Measurements from ENCODE around the gene MPIG6B. TPM values are rescaled to one million over a fixed set of nuclear protein-coding genes. Genes with fewer than 3 reads are reported as not detected.

The MPIG6B gene
- total and polyA plus RNA-seq, 4 experiments from 2014 or later, result not detected

GRCh38 chr6:31701666-31702404, 21.3 kb upstream of the MPIG6B start:
- no peak for DNase-seq
- ChIA-PET CTCF (ENCODE audit: partially characterized antibody) (interaction anchor here (2.1 to 3.2 kb wide), 2 partner anchors 28 to 129 kb away, joined by 8 to 11 read pairs; partner anchors contain the start of gene DDAH2), POLR2A (ENCODE audit: partially characterized antibody) (interaction anchor here (0.9 to 2.7 kb wide), 14 partner anchors 8 to 200 kb away, joined by 3 to 22 read pairs (median 11); partner anchors contain the start of genes BAG6, CSNK2B, GPANK1 and HSPA1A)

GRCh38 chr6:31702405-31702818, 20.8 kb upstream of the MPIG6B start:
- peak overlapping the region; percentile 70 to 82 for H3K4me3 ChIP-seq (ENCODE audit: low read length in 2 of 2)
- DNase-seq, result peak in 1 of 5 donors; percentile 7
- Mint-ChIP-seq H3K9me3 (peaks cover 0 to 5% (median 0%) of the 10 kb centered on the region in 8 donors), H3K27ac (peak overlapping the region; percentile 93 to 99 (median 98)), H3K27me3 (no peaks in the 10 kb centered on the region), H3K36me3 (peaks cover 14 to 29% of the 10 kb centered on the region in 2 donors), H3K4me3 (peak overlapping the region; percentile 97 to 99 (median 98)), H3K4me1 (peaks cover 25 to 49% (median 39%) of the 10 kb centered on the region in 4 donors)
- H3K36me3 ChIP-seq (ENCODE audit: insufficient read depth, low read length), result peaks cover 22% of the 10 kb centered on the region
- POLR2A ChIA-PET (ENCODE audit: partially characterized antibody), result interaction anchor here (0.7 to 2.7 kb wide), 26 partner anchors 9 to 1269 kb away, joined by 3 to 22 read pairs (median 7); partner anchors contain the start of genes BAG6, CLIC1, CSNK2B and DDAH2
- H3K27ac ChIP-seq (ENCODE audit: low read depth, low read length), result peak overlapping the region; percentile 97
- intact Hi-C loops (cut with micrococcal nuclease), result loop anchor here (2.0 kb wide), 2 partner anchors 22 to 36 kb away; partner anchors contain the start of gene LY6G5C
- H3K9me3 ChIP-seq (ENCODE audit: control insufficient read depth in 1 of 2, low read length in 2 of 2), result no peaks in the 10 kb centered on the region
- no peaks in the 10 kb centered on the region for H3K27me3 ChIP-seq (ENCODE audit: insufficient read depth, low read length)
- CTCF ChIA-PET (ENCODE audit: partially characterized antibody), result interaction anchor here (1.0 to 3.2 kb wide), 3 partner anchors 27 to 128 kb away, joined by 4 to 11 read pairs (median 8); partner anchors contain the start of gene DDAH2
- H3K4me1 ChIP-seq (ENCODE audit: insufficient read depth, low read length), result peaks cover 33% of the 10 kb centered on the region

More at GRCh38 chr6:31701666-31702404, 21.3 kb upstream of the MPIG6B start:
- peak overlapping the region; percentile 70 to 82 for H3K4me3 ChIP-seq (ENCODE audit: low read length in 2 of 2)
- peak overlapping the region; percentile 93 to 99 (median 98) for H3K27ac Mint-ChIP-seq
- H3K4me1 ChIP-seq (ENCODE audit: insufficient read depth, low read length), result peaks cover 35% of the 10 kb centered on the region
- H3K27ac ChIP-seq (ENCODE audit: low read depth, low read length), result peak overlapping the region; percentile 97
- no peaks in the 10 kb centered on the region for H3K27me3 ChIP-seq (ENCODE audit: insufficient read depth, low read length)
- H3K9me3 Mint-ChIP-seq, result peaks cover 0 to 5% (median 0%) of the 10 kb centered on the region in 8 donors
- peaks cover 25 to 53% (median 41%) of the 10 kb centered on the region in 4 donors for H3K4me1 Mint-ChIP-seq
- peaks cover 20 to 35% of the 10 kb centered on the region in 2 donors for H3K36me3 Mint-ChIP-seq
- no peaks in the 10 kb centered on the region for H3K27me3 Mint-ChIP-seq
- intact Hi-C loops (cut with micrococcal nuclease), result loop anchor here (2.0 kb wide), 2 partner anchors 21 to 37 kb away; partner anchors contain the start of gene LY6G5C
- peak overlapping the region; percentile 97 to 99 (median 98) for H3K4me3 Mint-ChIP-seq
- peaks cover 27% of the 10 kb centered on the region for H3K36me3 ChIP-seq (ENCODE audit: insufficient read depth, low read length)
- H3K9me3 ChIP-seq (ENCODE audit: control insufficient read depth in 1 of 2, low read length in 2 of 2), result no peaks in the 10 kb centered on the region

- Histone ChIP-seq H3K27me3 (ENCODE audit: insufficient read depth, low read length) (no peaks in the 10 kb centered on the region), H3K4me3 (ENCODE audit: low read length in 2 of 2) (peak within 1 kb of the TSS; percentile 70 to 82), H3K9me3 (ENCODE audit: control insufficient read depth in 1 of 2, low read length in 2 of 2) (no peaks in the 10 kb centered on the region), H3K4me1 (ENCODE audit: insufficient read depth, low read length) (peaks cover 28% of the 10 kb centered on the region), H3K36me3 (ENCODE audit: insufficient read depth, low read length) (peaks cover 17% of the 10 kb centered on the region), H3K27ac (ENCODE audit: low read depth, low read length) (peak within 1 kb of the TSS; percentile 97)
- intact Hi-C loops (cut with micrococcal nuclease), result loop anchor here (1.0 to 2.0 kb wide), 9 partner anchors 22 to 194 kb away; partner anchors contain the start of genes BAG6, EHMT2, LY6G5C and NFKBIL1
- CTCF ChIA-PET (ENCODE audit: partially characterized antibody), result interaction anchor here (0.6 to 3.2 kb wide), 7 partner anchors 22 to 184 kb away, joined by 3 to 11 read pairs (median 4); partner anchors contain the start of genes DDAH2, HSPA1B, LY6G5C and NEU1
- H3K36me3 Mint-ChIP-seq, result peaks cover 8 to 23% of the 10 kb centered on the region in 2 donors
- H3K9me3 Mint-ChIP-seq, result peaks cover 0 to 5% (median 0%) of the 10 kb centered on the region in 8 donors
- peak; percentile 96 to 98 (median 97) for DNase-seq
- peak within 1 kb of the TSS; percentile 97 to 99 (median 98) for H3K4me3 Mint-ChIP-seq
- H3K27ac Mint-ChIP-seq, result peak within 1 kb of the TSS; percentile 93 to 99 (median 98)
- POLR2A ChIA-PET (ENCODE audit: partially characterized antibody), result interaction anchor here (0.6 to 2.7 kb wide), 44 partner anchors 8 to 1269 kb away, joined by 3 to 22 read pairs (median 4); partner anchors contain the start of genes ATF6B, BAG6, C6orf47 and CLIC1
- no peaks in the 10 kb centered on the region for H3K27me3 Mint-ChIP-seq
- H3K4me1 Mint-ChIP-seq, result peaks cover 20 to 43% (median 33%) of the 10 kb centered on the region in 4 donors
These were observed 20.1 kb upstream of the MPIG6B start, which contains the start of gene ABHD16A for GRCh38 chr6:31702819-31703716. TSS of gene ABHD16A (minus strand) at chr6:31703324. CDS start at chr6:31703281, 43 bp downstream.

GRCh38 chr6:31705931-31706330, 17.2 kb upstream of the MPIG6B start:
- no peaks in the 10 kb centered on the region for H3K36me3 ChIP-seq (ENCODE audit: insufficient read depth, low read length)
- no peaks in the 10 kb centered on the region for H3K9me3 ChIP-seq (ENCODE audit: control insufficient read depth in 1 of 2, low read length in 2 of 2)
- H3K27me3 ChIP-seq (ENCODE audit: insufficient read depth, low read length), result no peaks in the 10 kb centered on the region
- Mint-ChIP-seq H3K36me3 (peaks cover 4 to 18% of the 10 kb centered on the region in 2 donors), H3K4me1 (peaks cover 19 to 35% (median 28%) of the 10 kb centered on the region in 4 donors), H3K27ac (no peak overlapping the region), H3K9me3 (peaks cover 0 to 5% (median 0%) of the 10 kb centered on the region in 8 donors), H3K27me3 (no peaks in the 10 kb centered on the region), H3K4me3 (no peak overlapping the region)
- no peak overlapping the region for H3K27ac ChIP-seq (ENCODE audit: low read depth, low read length)
- CTCF ChIA-PET (ENCODE audit: partially characterized antibody), result no interaction called here
- POLR2A ChIA-PET (ENCODE audit: partially characterized antibody), result no interaction called here
- DNase-seq, result no peak
- no peak overlapping the region for H3K4me3 ChIP-seq (ENCODE audit: low read length in 2 of 2)
- intact Hi-C loops (cut with micrococcal nuclease), result no loop called here
- peaks cover 27% of the 10 kb centered on the region for H3K4me1 ChIP-seq (ENCODE audit: insufficient read depth, low read length)

- H3K27ac Mint-ChIP-seq, result peak within 1 kb of the TSS in 2 of 7 donors; percentile 42 to 48
- Histone ChIP-seq H3K4me3 (ENCODE audit: low read length in 2 of 2) (no peak within 1 kb of the TSS), H3K36me3 (ENCODE audit: insufficient read depth, low read length) (no peaks in the 10 kb centered on the region), H3K27me3 (ENCODE audit: insufficient read depth, low read length) (no peaks in the 10 kb centered on the region), H3K4me1 (ENCODE audit: insufficient read depth, low read length) (peaks cover 27% of the 10 kb centered on the region), H3K9me3 (ENCODE audit: control insufficient read depth in 1 of 2, low read length in 2 of 2) (no peaks in the 10 kb centered on the region), H3K27ac (ENCODE audit: low read depth, low read length) (no peak within 1 kb of the TSS)
- H3K4me1 Mint-ChIP-seq, result peaks cover 15 to 35% (median 28%) of the 10 kb centered on the region in 4 donors
- ChIA-PET POLR2A (ENCODE audit: partially characterized antibody) (no interaction called here), CTCF (ENCODE audit: partially characterized antibody) (no interaction called here)
- peaks cover 0 to 5% (median 0%) of the 10 kb centered on the region in 8 donors for H3K9me3 Mint-ChIP-seq
- H3K27me3 Mint-ChIP-seq, result no peaks in the 10 kb centered on the region
- H3K4me3 Mint-ChIP-seq, result no peak within 1 kb of the TSS
- DNase-seq, result no peak
- peaks cover 0 to 13% of the 10 kb centered on the region in 2 donors for H3K36me3 Mint-ChIP-seq
- intact Hi-C loops (cut with micrococcal nuclease), result no loop called here
These were observed 16.6 kb upstream of the MPIG6B start, which contains the start of gene LY6G6F for GRCh38 chr6:31706599-31706998. TSS of gene LY6G6F (plus strand) at chr6:31706866. CDS start at chr6:31706907, 41 bp downstream.

GRCh38 chr6:31707701-31708100, 15.5 kb upstream of the MPIG6B start:
- no peaks in the 10 kb centered on the region for H3K9me3 ChIP-seq (ENCODE audit: control insufficient read depth in 1 of 2, low read length in 2 of 2)
- no peak overlapping the region for H3K27ac Mint-ChIP-seq
- no peak overlapping the region for H3K4me3 ChIP-seq (ENCODE audit: low read length in 2 of 2)
- ChIA-PET POLR2A (ENCODE audit: partially characterized antibody) (no interaction called here), CTCF (ENCODE audit: partially characterized antibody) (no interaction called here)
- peaks cover 19% of the 10 kb centered on the region for H3K4me1 ChIP-seq (ENCODE audit: insufficient read depth, low read length)
- peaks cover 0 to 4% of the 10 kb centered on the region in 2 donors for H3K36me3 Mint-ChIP-seq
- no peak for DNase-seq
- peaks cover 0 to under 1% of the 10 kb centered on the region in 2 donors for H3K27me3 Mint-ChIP-seq
- no peak overlapping the region for H3K27ac ChIP-seq (ENCODE audit: low read depth, low read length)
- H3K9me3 Mint-ChIP-seq, result peaks cover 0 to under 1% (median 0%) of the 10 kb centered on the region in 8 donors
- intact Hi-C loops (cut with micrococcal nuclease), result no loop called here
- peaks cover 8 to 29% (median 20%) of the 10 kb centered on the region in 4 donors for H3K4me1 Mint-ChIP-seq
- H3K4me3 Mint-ChIP-seq, result no peak overlapping the region
- no peaks in the 10 kb centered on the region for H3K27me3 ChIP-seq (ENCODE audit: insufficient read depth, low read length)
- H3K36me3 ChIP-seq (ENCODE audit: insufficient read depth, low read length), result no peaks in the 10 kb centered on the region
